Chondrocyte (in vitro differentiated cells): ENCODE results near the gene SLC28A1. TPM values are rescaled to one million over a fixed set of nuclear protein-coding genes. Genes with fewer than 3 reads are reported as not detected.

Experiments
- DNase-seq: peaks from one replicate; pipeline ENCODE4 v3.0.0; 2021; ENCODE audit warnings: mixed read lengths, low spot score
- H3K27ac Mint-ChIP-seq: one replicate; pipeline ENCODE4 v1.8.0; 2021; ENCODE audit warnings: mild to moderate bottlenecking, moderate library complexity, mixed read lengths; ENCODE audit not compliant: unreplicated experiment
- H3K27me3 Mint-ChIP-seq: 2 replicates; pipeline ENCODE4 v1.8.0; 2021; ENCODE audit warnings: low read depth, mixed read lengths
- H3K36me3 Mint-ChIP-seq: 2 replicates; pipeline ENCODE4 v1.8.0; 2021; ENCODE audit warnings: low read depth, mixed read lengths
- H3K4me1 Mint-ChIP-seq: 2 replicates; pipeline ENCODE4 v1.8.0; 2021; ENCODE audit warnings: low read depth, mild to moderate bottlenecking, mixed read lengths
- H3K4me3 Mint-ChIP-seq: one replicate; pipeline ENCODE4 v1.8.0; 2021; ENCODE audit warnings: mild to moderate bottlenecking, moderate library complexity, mixed read lengths; ENCODE audit not compliant: unreplicated experiment
- H3K9me3 Mint-ChIP-seq: 2 replicates; pipeline ENCODE4 v1.8.0; 2021; ENCODE audit warnings: low read depth, mixed read lengths
- CTCF ChIP-seq: fragments of 200-600 bp; sonication (generic); IDR thresholded peaks from 2 replicates; pipeline ENCODE4 v1.5.0; 2021; ENCODE audit warnings: antibody characterized with exemption, mild to moderate bottlenecking, moderate library complexity
- total RNA-seq: library from RNA; stranded (reverse); gene quantifications from 3 replicates; pipeline ENCODE4 v1.2.1, GENCODE V29; 2021

The SLC28A1 gene
- total RNA-seq, 1 donor from 2014 or later = not detected

GRCh38 chr15:84839714-84840113 is 44.7 kb upstream of the SLC28A1 start:
- Mint-ChIP-seq H3K27me3 (no peaks in the 10 kb centered on the region), H3K27ac (peak overlapping the region; percentile 70), H3K36me3 (no peaks in the 10 kb centered on the region), H3K4me1 (peaks cover 27% of the 10 kb centered on the region), H3K4me3 (no peak overlapping the region), H3K9me3 (no peaks in the 10 kb centered on the region)
- TF ChIP-seq CTCF = no peak
- DNase-seq = no peak

DNA sequence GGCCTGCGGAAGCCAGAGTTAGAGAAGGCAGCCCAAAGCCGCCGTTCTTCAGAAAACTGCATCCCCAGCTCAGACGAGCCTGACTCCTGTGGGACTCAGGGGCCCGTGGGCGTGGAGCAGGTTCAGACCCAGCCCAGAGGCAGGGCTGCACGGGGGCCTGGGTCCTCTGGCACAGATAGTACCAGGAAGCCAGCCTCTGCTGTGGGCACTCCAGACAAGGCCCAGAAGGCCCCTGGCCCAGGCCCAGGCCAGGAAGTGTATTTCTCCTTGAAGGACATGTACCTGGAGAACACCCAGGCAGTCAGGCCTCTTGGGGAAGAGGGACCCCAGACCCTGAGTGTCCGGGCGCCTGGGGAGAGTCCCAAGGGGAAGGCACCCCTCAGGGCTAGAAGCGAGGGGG is 44.2 kb upstream of the SLC28A1 start:
- H3K27ac Mint-ChIP-seq = peak overlapping the region; percentile 92
- no peak for DNase-seq
- H3K36me3 Mint-ChIP-seq = no peaks in the 10 kb centered on the region
- H3K4me1 Mint-ChIP-seq = peaks cover 32% of the 10 kb centered on the region
- no peaks in the 10 kb centered on the region for H3K9me3 Mint-ChIP-seq
- no peaks in the 10 kb centered on the region for H3K27me3 Mint-ChIP-seq
- H3K4me3 Mint-ChIP-seq = no peak overlapping the region
- TF ChIP-seq CTCF = no peak

DNA sequence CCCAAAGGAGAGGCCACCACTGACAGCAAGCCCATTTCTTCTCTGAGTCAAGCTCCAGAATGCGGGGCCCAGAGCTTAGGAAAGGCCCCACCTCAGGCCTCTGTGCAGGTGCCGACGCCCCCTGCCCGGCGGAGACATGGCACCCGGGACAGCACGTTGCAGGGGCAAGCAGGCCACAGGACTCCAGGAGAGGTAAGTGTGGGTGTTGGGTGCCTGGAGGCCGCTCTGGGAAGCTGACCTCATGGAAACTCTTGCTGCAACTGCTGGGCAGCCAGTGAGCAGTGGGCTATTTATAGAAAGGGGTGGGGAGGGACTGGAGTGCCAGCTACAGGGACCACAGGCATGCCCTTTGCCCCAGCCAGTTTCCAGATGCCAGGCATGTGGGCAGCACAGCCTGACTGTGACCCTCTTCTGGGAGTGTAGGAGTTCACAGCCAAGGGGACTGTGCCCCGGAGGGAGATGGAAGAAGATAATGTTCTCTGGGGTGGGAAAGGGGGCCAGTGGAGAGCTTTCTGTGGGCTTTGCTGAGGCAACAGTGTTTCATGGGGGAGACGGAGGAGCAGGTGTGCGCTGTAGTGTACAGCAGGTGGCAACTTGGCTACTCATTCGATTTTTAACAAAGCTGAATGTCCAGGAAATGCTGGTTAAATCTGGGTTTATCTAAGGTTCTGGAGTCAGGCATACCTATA is 43.6 kb upstream of the SLC28A1 start:
- peak overlapping the region; percentile 92 for H3K27ac Mint-ChIP-seq
- H3K9me3 Mint-ChIP-seq = no peaks in the 10 kb centered on the region
- no peak for DNase-seq
- no peak for TF ChIP-seq CTCF
- no peaks in the 10 kb centered on the region for H3K27me3 Mint-ChIP-seq
- H3K4me3 Mint-ChIP-seq = no peak overlapping the region
- H3K36me3 Mint-ChIP-seq = no peaks in the 10 kb centered on the region
- H3K4me1 Mint-ChIP-seq = peaks cover 36% of the 10 kb centered on the region

DNA sequence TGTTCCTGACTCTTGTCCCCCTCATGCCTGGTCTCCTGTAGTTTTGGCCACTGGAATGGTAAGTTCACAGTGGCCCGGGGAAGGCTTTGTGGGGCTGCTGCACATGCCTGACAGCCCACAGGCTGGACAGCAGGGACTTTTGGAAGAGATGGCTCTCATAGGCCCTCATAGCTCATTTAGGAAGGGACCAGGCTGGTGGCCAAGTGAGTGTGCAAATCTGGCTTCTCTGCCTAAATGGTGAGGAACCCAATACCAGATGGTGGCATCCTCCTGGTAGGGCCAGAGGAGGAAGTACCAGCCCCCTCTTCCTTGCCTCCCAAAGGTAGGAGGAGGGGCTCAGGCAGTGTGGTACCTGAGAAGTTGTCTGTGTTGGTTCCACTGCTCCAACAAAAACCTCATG is 41.7 kb upstream of the SLC28A1 start:
- no peak overlapping the region for H3K27ac Mint-ChIP-seq
- H3K27me3 Mint-ChIP-seq = no peaks in the 10 kb centered on the region
- no peak overlapping the region for H3K4me3 Mint-ChIP-seq
- H3K36me3 Mint-ChIP-seq = peaks cover 7% of the 10 kb centered on the region
- DNase-seq = no peak
- peaks cover 36% of the 10 kb centered on the region for H3K4me1 Mint-ChIP-seq
- H3K9me3 Mint-ChIP-seq = peaks cover 12% of the 10 kb centered on the region
- TF ChIP-seq CTCF = no peak

DNA sequence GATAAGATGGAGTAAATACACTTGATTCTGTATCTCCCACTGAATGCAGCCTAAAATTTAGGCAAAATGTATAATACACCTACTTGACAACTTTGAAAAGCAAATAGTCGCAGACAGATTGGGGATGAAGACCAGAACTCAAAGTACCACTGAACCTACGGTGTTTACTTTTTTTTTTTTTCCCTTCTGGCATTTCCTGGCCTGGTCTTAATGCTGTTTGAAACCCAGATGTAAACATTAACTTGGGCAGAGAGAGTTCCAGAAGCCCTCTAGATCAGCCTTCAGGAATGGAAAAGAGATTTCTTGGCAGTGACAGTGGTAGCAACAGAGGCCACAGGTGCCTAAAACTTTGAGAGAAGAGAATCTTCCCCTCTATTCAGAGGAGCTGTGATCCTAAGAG is 39.5 kb upstream of the SLC28A1 start:
- TF ChIP-seq CTCF = no peak
- no peaks in the 10 kb centered on the region for H3K27me3 Mint-ChIP-seq
- no peak for DNase-seq
- H3K36me3 Mint-ChIP-seq = peaks cover 7% of the 10 kb centered on the region
- peaks cover 15% of the 10 kb centered on the region for H3K9me3 Mint-ChIP-seq
- no peak overlapping the region for H3K4me3 Mint-ChIP-seq
- H3K27ac Mint-ChIP-seq = peak overlapping the region; percentile 53
- H3K4me1 Mint-ChIP-seq = peaks cover 26% of the 10 kb centered on the region
